Measurements from ENCODE around the gene CXXC5. TPM values are rescaled to one million over a fixed set of nuclear protein-coding genes. Genes with fewer than 3 reads are reported as not detected.

The CXXC5 gene
- total and polyA plus RNA-seq, 9 of the 15 experiments (the other 6 are each of a cell fraction or from before 2014, with no cell fraction given), result 1.9 to 123 (median 45.8) TPM

DNA sequence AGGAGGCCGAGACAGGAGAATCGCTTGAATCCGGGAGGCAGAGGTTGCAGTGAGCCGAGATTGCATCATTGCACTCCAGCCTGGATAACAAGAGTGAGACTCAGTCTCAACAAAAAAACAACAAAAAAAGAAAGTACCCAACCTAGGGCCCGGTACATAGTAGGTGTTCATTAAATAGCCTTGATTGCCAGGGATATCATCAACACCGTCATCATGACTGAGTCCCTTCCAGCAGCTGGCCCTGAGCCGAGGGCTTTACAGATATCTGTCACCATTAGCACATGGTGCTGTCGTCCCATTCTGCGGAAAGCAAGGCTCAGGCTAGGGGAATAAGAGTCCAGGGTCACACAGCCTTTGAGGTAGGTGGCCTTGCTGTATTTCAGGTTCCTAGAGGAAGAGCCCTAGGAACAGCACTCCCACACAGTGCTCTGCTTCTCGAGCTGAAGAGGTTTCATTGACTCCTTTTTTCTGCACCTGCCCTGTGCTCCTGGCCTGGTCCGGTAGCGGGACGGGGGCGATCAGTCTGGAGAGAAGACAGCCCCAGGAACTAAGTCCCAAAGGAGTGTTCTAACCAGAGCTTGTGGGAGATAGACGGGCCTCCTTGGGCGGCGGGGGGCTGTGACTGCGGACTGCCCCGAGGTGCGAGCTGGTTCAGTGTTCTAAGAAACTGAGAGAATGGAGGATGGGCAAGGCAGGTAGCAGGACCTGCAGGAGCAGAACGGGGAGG is 48.2 kb downstream of the CXXC5 start (continued):
- TF ChIP-seq, protein P1, sequence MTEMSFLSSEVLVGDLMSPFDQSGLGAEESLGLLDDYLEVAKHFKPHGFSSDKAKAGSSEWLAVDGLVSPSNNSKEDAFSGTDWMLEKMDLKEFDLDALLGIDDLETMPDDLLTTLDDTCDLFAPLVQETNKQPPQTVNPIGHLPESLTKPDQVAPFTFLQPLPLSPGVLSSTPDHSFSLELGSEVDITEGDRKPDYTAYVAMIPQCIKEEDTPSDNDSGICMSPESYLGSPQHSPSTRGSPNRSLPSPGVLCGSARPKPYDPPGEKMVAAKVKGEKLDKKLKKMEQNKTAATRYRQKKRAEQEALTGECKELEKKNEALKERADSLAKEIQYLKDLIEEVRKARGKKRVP (CRISPR knock-in tag; IDR thresholded peaks at IDR 0.05), result peak; percentile 51; the same call in 1 of the 2 replicates
- no peak for TF ChIP-seq FOXJ2 (tag; IDR thresholded peaks at IDR 0.05)
- TF ChIP-seq PRPF4 (IDR thresholded peaks at IDR 0.05; ENCODE audit: insufficient read depth, low read depth, low read length, poor library complexity, severe bottlenecking), result no peak
- TF ChIP-seq ELF4 (CRISPR knock-in tag; IDR thresholded peaks at IDR 0.05), result 0 out of 2 replicates have a peak, but pooled peaks have one; percentile 50
- no peak for TF ChIP-seq TAF7 (tag; IDR thresholded peaks at IDR 0.05)
- TF ChIP-seq ZNF589 (CRISPR knock-in tag; IDR thresholded peaks at IDR 0.05; ENCODE audit: low read depth), result peak; percentile 51
- no peak for TF ChIP-seq ARNT (IDR thresholded peaks at IDR 0.05)
- no peak for TF ChIP-seq ZNF740 (CRISPR knock-in tag; IDR thresholded peaks at IDR 0.05)
- no peak for TF ChIP-seq ZNF740 (tag; IDR thresholded peaks at IDR 0.05)
- peak; percentile 52; the same call in 1 of the 2 replicates for TF ChIP-seq NBN (IDR thresholded peaks at IDR 0.05; ENCODE audit: low read depth)
- TF ChIP-seq ZNF175 (CRISPR knock-in tag; IDR thresholded peaks at IDR 0.05; ENCODE audit: low read depth), result 0 out of 2 replicates have a peak, but pooled peaks have one; percentile 20
- TF ChIP-seq MEIS2 (IDR thresholded peaks at IDR 0.05; ENCODE audit: partially characterized antibody), result peak; percentile 45
- TF ChIP-seq MBD2 (IDR thresholded peaks at IDR 0.05; ENCODE audit: borderline replicate concordance, low read depth), result no peak
- TF ChIP-seq JUN (IDR thresholded peaks at IDR 0.05; ENCODE audit: borderline replicate concordance, low read depth, low read length), result no peak
- TF ChIP-seq JUN (CRISPR knock-in tag; IDR thresholded peaks at IDR 0.05; ENCODE audit: borderline replicate concordance), result no peak
- peak in 1 of 2 experiments; percentile 59; a peak in 2 of 4 replicates for TF ChIP-seq RCOR1 (IDR thresholded peaks at IDR 0.05; ENCODE audit: borderline replicate concordance in 1 of 2, low read depth in 2 of 2, low read length in 2 of 2)
- TF ChIP-seq HDAC2 (IDR thresholded peaks at IDR 0.05), result peak; percentile 81; the same call in 1 of the 2 replicates
- TF ChIP-seq MYBL2 (IDR thresholded peaks at IDR 0.05; ENCODE audit: low read depth), result no peak
- no peak for TF ChIP-seq MYBL2 (CRISPR knock-in tag; IDR thresholded peaks at IDR 0.05; ENCODE audit: borderline replicate concordance)
- TF ChIP-seq, protein P2, sequence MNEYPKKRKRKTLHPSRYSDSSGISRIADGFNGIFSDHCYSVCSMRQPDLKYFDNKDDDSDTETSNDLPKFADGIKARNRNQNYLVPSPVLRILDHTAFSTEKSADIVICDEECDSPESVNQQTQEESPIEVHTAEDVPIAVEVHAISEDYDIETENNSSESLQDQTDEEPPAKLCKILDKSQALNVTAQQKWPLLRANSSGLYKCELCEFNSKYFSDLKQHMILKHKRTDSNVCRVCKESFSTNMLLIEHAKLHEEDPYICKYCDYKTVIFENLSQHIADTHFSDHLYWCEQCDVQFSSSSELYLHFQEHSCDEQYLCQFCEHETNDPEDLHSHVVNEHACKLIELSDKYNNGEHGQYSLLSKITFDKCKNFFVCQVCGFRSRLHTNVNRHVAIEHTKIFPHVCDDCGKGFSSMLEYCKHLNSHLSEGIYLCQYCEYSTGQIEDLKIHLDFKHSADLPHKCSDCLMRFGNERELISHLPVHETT (CRISPR knock-in tag; conservative IDR thresholded peaks at IDR 0.05 in 1 of 2, IDR thresholded peaks at IDR 0.05 in 1 of 2), result 0 out of 4 replicates have a peak, but pooled peaks of 1 of the 2 experiments have one; percentile 53
- TF ChIP-seq ETV6 (IDR thresholded peaks at IDR 0.05; ENCODE audit: borderline replicate concordance in 1 of 2, low read depth in 2 of 2, low read length in 1 of 2), result 0 out of 4 replicates have a peak, but pooled peaks of 1 of the 2 experiments have one; percentile 11
- TF ChIP-seq ETV6 (CRISPR knock-in tag; IDR thresholded peaks at IDR 0.05; ENCODE audit: borderline replicate concordance), result no peak
- TF ChIP-seq DNMT1 (IDR thresholded peaks at IDR 0.05), result no peak

Measured in K562 (cell line).